Keratinocyte (primary cell): ENCODE data around the gene TPCN2. TPM values are rescaled to one million over a fixed set of nuclear protein-coding genes. Genes with fewer than 3 reads are reported as not detected.

Experiments
- DNase-seq: peaks from one replicate; pipeline ENCODE4 v3.0.0-alpha.2; 2011; ENCODE audit warnings: low read depth, missing footprints, low spot score
- FAIRE-seq: peaks from 2 replicates; lab custom pipeline; 2011; peaks lifted over from hg19 to GRCh38; lab: Jason Lieb, UNC
- H2AFZ ChIP-seq: 2 replicates; pipeline ENCODE4 v1.6.0; 2012; ENCODE audit warnings: low read length, control low read depth, inconsistent platforms; ENCODE audit not compliant: control insufficient read depth
- H3K27ac ChIP-seq: 2 replicates; pipeline ENCODE4 v1.5.1; 2011; ENCODE audit warnings: low read length; ENCODE audit not compliant: control insufficient read depth, insufficient read depth
- H3K27me3 ChIP-seq: 3 replicates; pipeline ENCODE4 v1.6.0; 2011; ENCODE audit warnings: low read length; ENCODE audit not compliant: control insufficient read depth, insufficient read depth; ENCODE audit errors: extremely low read depth
- H3K36me3 ChIP-seq, 2 experiments: 2 replicates in 1 of 2; 3 replicates in 1 of 2; pipeline ENCODE4 v1.5.1; 2011; ENCODE audit warnings: low read length in 2 of 2, mild to moderate bottlenecking in 1 of 2; ENCODE audit not compliant: control insufficient read depth in 2 of 2, insufficient read depth in 2 of 2; ENCODE audit errors: extremely low read depth in 1 of 2
- H3K4me1 ChIP-seq: 3 replicates; pipeline ENCODE4 v1.5.1; 2011; ENCODE audit warnings: low read length; ENCODE audit not compliant: control insufficient read depth, insufficient read depth; ENCODE audit errors: extremely low read depth
- H3K4me2 ChIP-seq: 3 replicates; pipeline ENCODE4 v1.6.0; 2011; ENCODE audit warnings: low read depth, low read length; ENCODE audit not compliant: control insufficient read depth, insufficient read depth; ENCODE audit errors: extremely low read depth
- H3K4me3 ChIP-seq, 3 experiments: fragments of 200-600 bp in 1 of 3; sonication (generic) in 1 of 3; 2 replicates in 2 of 3; 3 replicates in 1 of 3; pipeline ENCODE4 v1.5.1; 2011 to 2016; ENCODE audit warnings: low read length in 3 of 3, mild to moderate bottlenecking in 3 of 3, control low read depth in 2 of 3, inconsistent platforms in 1 of 3, low read depth in 1 of 3, mixed read lengths in 1 of 3, mixed run types in 1 of 3, moderate library complexity in 1 of 3; ENCODE audit not compliant: control insufficient read depth in 2 of 3, insufficient read depth in 2 of 3; ENCODE audit errors: extremely low read depth in 1 of 3
- H3K79me2 ChIP-seq: 2 replicates; pipeline ENCODE4 v1.6.0; 2012; ENCODE audit warnings: low read length; ENCODE audit not compliant: control insufficient read depth, insufficient read depth
- H3K9ac ChIP-seq: 3 replicates; pipeline ENCODE4 v1.6.0; 2011; ENCODE audit warnings: low read length; ENCODE audit not compliant: control insufficient read depth, insufficient read depth; ENCODE audit errors: extremely low read depth
- H3K9me1 ChIP-seq: 3 replicates; pipeline ENCODE4 v1.6.0; 2011; ENCODE audit warnings: low read length; ENCODE audit not compliant: control insufficient read depth, insufficient read depth; ENCODE audit errors: extremely low read depth
- H3K9me3 ChIP-seq: 2 replicates; pipeline ENCODE4 v1.5.1; 2012; ENCODE audit warnings: low read depth, low read length; ENCODE audit not compliant: control insufficient read depth
- H4K20me1 ChIP-seq: 3 replicates; pipeline ENCODE4 v1.6.0; 2011; ENCODE audit warnings: low read length; ENCODE audit not compliant: control insufficient read depth, insufficient read depth; ENCODE audit errors: extremely low read depth
- CTCF ChIP-seq, 3 experiments: IDR thresholded peaks in 1 of 3; conservative IDR thresholded peaks in 1 of 3; optimal IDR thresholded peaks in 1 of 3; 2 replicates in 2 of 3; 3 replicates in 1 of 3; pipeline versions ENCODE3 to v1.5.1; 2011; ENCODE audit warnings: low read length in 3 of 3, mild to moderate bottlenecking in 3 of 3, moderate library complexity in 2 of 3, control low read depth in 1 of 3, inconsistent platforms in 1 of 3; ENCODE audit not compliant: insufficient read depth in 2 of 3; ENCODE audit errors: extremely low read depth in 1 of 3
- EZH2 ChIP-seq: IDR thresholded peaks from one replicate; pipeline ENCODE4 v1.6.1; 2012; ENCODE audit warnings: inconsistent platforms, mild to moderate bottlenecking, low read length, moderate library complexity
- dilution Hi-C: fragments of 300-500 bp; cut with MboI; formaldehyde crosslinking; loops from one replicate; pipeline ENCODE4 v1.7.0; 2020; ENCODE audit warnings: low sequenced_read_pairs; ENCODE audit not compliant: extremely low pct_ligation_motif_present
- polyA plus RNA-seq, 5 experiments: library from polyadenylated mRNA; depleted of rRNA in 3 of 5; stranded (reverse) in 3 of 5; stranded (forward) in 1 of 5; unstranded in 1 of 5; fragments of >200 nt; gene quantifications; 1 replicate in 1 of 5; 2 replicates in 3 of 5; 3 replicates in 1 of 5; pipeline versions ENCODE4 v1.2.1 to v1.2.3, GENCODE V29; 2011 to 2012; ENCODE audit warnings: missing spikeins in 2 of 5, low read depth in 1 of 5, low replicate concordance in 1 of 5

The TPCN2 gene
- polyA plus RNA-seq, 1 donor (not counting 4 experiments of a cell fraction or from before 2014, with no cell fraction given), result 7.7 TPM

- DNase-seq (no peak), FAIRE-seq (no peak)
- Histone ChIP-seq H3K27me3 (peaks cover 17% of the 10 kb centered on the region), H3K9ac (no peak overlapping the region), H3K9me1 (no peaks in the 10 kb centered on the region), H4K20me1 (no peaks in the 10 kb centered on the region), H3K9me3 (no peaks in the 10 kb centered on the region), H3K36me3 (no peaks in the 10 kb centered on the region), H3K27ac (no peak overlapping the region), H3K79me2 (no peaks in the 10 kb centered on the region), H3K4me1 (no peaks in the 10 kb centered on the region), H3K4me3 (no peak overlapping the region), H3K4me2 (no peak overlapping the region), H2AFZ (no peak overlapping the region)
- dilution Hi-C loops, result loop anchor here (25.0 kb wide), 1 partner anchor 131 kb away; no protein-coding TSS in a partner anchor
- TF ChIP-seq CTCF (optimal IDR thresholded peaks at IDR 0.05 in 1 of 3, IDR thresholded peaks at IDR 0.05 in 1 of 3, conservative IDR thresholded peaks at IDR 0.05 in 1 of 3; ENCODE audit: extremely low read depth in 1 of 3, insufficient read depth in 2 of 3, low read length in 3 of 3) (no peak), EZH2 (no peak)
Measured at GRCh38 chr11:69106031-69106811, 57.5 kb downstream of the TPCN2 start.

- Histone ChIP-seq H3K27me3 (peaks cover 17% of the 10 kb centered on the region), H3K4me1 (no peaks in the 10 kb centered on the region), H2AFZ (no peak overlapping the region), H3K27ac (no peak overlapping the region), H3K9me3 (no peaks in the 10 kb centered on the region), H3K4me2 (no peak overlapping the region), H4K20me1 (no peaks in the 10 kb centered on the region), H3K79me2 (no peaks in the 10 kb centered on the region), H3K9ac (no peak overlapping the region), H3K36me3 (no peaks in the 10 kb centered on the region), H3K4me3 (no peak overlapping the region), H3K9me1 (no peaks in the 10 kb centered on the region)
- dilution Hi-C loops, result loop anchor here (25.0 kb wide), 1 partner anchor 130 kb away; no protein-coding TSS in a partner anchor
- DNase-seq (no peak), FAIRE-seq (no peak)
- TF ChIP-seq EZH2, result no peak
- no peak for TF ChIP-seq CTCF (optimal IDR thresholded peaks at IDR 0.05 in 1 of 3, IDR thresholded peaks at IDR 0.05 in 1 of 3, conservative IDR thresholded peaks at IDR 0.05 in 1 of 3; ENCODE audit: extremely low read depth in 1 of 3, insufficient read depth in 2 of 3, low read length in 3 of 3)
Measured at GRCh38 chr11:69107413-69107812, 58.7 kb downstream of the TPCN2 start.
